Fibroblast of lung (primary cell): ENCODE measurements around the gene TET1. TPM values are rescaled to one million over a fixed set of nuclear protein-coding genes. Genes with fewer than 3 reads are reported as not detected.

ENCODE experiments used
- DNase-seq, 2 donors: peaks; one replicate each; pipeline versions ENCODE4 v3.0.0 to v3.0.0-alpha.2; 2010; ENCODE audit warnings: low read depth in 2 of 2
- H2AFZ ChIP-seq: 2 replicates; pipeline ENCODE4 v1.5.1; 2012; ENCODE audit warnings: low read length, control low read depth, inconsistent platforms
- H3K27ac ChIP-seq: 2 replicates; pipeline ENCODE4 v1.5.1; 2011; ENCODE audit warnings: low read length, control low read depth; ENCODE audit not compliant: insufficient read depth
- H3K27me3 ChIP-seq: 2 replicates; pipeline ENCODE4 v1.5.1; 2011; ENCODE audit warnings: mild to moderate bottlenecking, low read length; ENCODE audit not compliant: control insufficient read depth, insufficient read depth
- H3K36me3 ChIP-seq: 2 replicates; pipeline ENCODE4 v1.5.1; 2011; ENCODE audit warnings: low read length; ENCODE audit not compliant: control insufficient read depth, insufficient read depth
- H3K4me1 ChIP-seq: 2 replicates; pipeline ENCODE4 v1.5.1; 2011; ENCODE audit warnings: low read length; ENCODE audit not compliant: control insufficient read depth, insufficient read depth; ENCODE audit errors: extremely low read depth
- H3K4me2 ChIP-seq: 2 replicates; pipeline ENCODE4 v1.5.1; 2011; ENCODE audit warnings: low read length, control low read depth; ENCODE audit not compliant: insufficient read depth; ENCODE audit errors: extremely low read depth
- H3K4me3 ChIP-seq, 4 experiments: fragments of 200-600 bp in 1 of 4; sonication (generic) in 1 of 4; replicated peaks in 1 of 4; 2 replicates each; pipeline ENCODE4 v1.5.1; 2011 to 2016; ENCODE audit warnings: low read length in 4 of 4, low read depth in 3 of 4, mild to moderate bottlenecking in 3 of 4, control low read depth in 2 of 4, inconsistent platforms in 1 of 4, mixed read lengths in 1 of 4; ENCODE audit not compliant: insufficient read depth in 1 of 4; ENCODE audit errors: control extremely low read depth in 1 of 4
- H3K79me2 ChIP-seq: 2 replicates; pipeline ENCODE4 v1.5.1; 2012; ENCODE audit warnings: mild to moderate bottlenecking, low read length, inconsistent platforms; ENCODE audit not compliant: control insufficient read depth, insufficient read depth
- H3K9ac ChIP-seq: 2 replicates; pipeline ENCODE4 v1.5.1; 2011; ENCODE audit warnings: mild to moderate bottlenecking, low read length, control low read depth; ENCODE audit not compliant: insufficient read depth
- H3K9me3 ChIP-seq: 2 replicates; pipeline ENCODE4 v1.5.1; 2012; ENCODE audit warnings: low read depth, low read length; ENCODE audit not compliant: control insufficient read depth, insufficient read depth
- H4K20me1 ChIP-seq: 2 replicates; pipeline ENCODE4 v1.5.1; 2011; ENCODE audit warnings: low read length; ENCODE audit not compliant: control insufficient read depth, insufficient read depth; ENCODE audit errors: extremely low read depth
- EZH2 ChIP-seq: IDR thresholded peaks from 2 replicates; pipeline ENCODE4 v1.5.1; 2012; ENCODE audit warnings: low read length, control low read depth, mild to moderate bottlenecking; ENCODE audit errors: missing control alignments
- polyA plus RNA-seq, 2 donors: library from polyadenylated mRNA; depleted of rRNA in 1 of 2; stranded (reverse) in 1 of 2; unstranded in 1 of 2; fragments of >200 nt; gene quantifications; 2 replicates each; pipeline ENCODE4 v1.2.1, GENCODE V29; 2011 to 2012; ENCODE audit warnings: missing spikeins in 1 of 2
- total RNA-seq: library from RNA; depleted of rRNA; stranded (reverse); fragments of >200 nt; gene quantifications from 2 replicates; pipeline ENCODE4 v1.2.1, GENCODE V29; 2014
- TF ChIP-seq, protein P1 (sequence below), 2 donors: IDR thresholded peaks in 1 of 2; conservative IDR thresholded peaks in 1 of 2; 1 replicate in 1 of 2; 2 replicates in 1 of 2; pipeline ENCODE4 v1.5.1; 2011 to 2012; ENCODE audit warnings: low read length in 2 of 2, control low read depth in 1 of 2, inconsistent platforms in 1 of 2, low read depth in 1 of 2, mild to moderate bottlenecking in 1 of 2

TET1 gene
- total and polyA plus RNA-seq, 2 donors (not counting 1 experiment from before 2014, with no cell fraction given), result 3.3 to 4.7 TPM

DNA sequence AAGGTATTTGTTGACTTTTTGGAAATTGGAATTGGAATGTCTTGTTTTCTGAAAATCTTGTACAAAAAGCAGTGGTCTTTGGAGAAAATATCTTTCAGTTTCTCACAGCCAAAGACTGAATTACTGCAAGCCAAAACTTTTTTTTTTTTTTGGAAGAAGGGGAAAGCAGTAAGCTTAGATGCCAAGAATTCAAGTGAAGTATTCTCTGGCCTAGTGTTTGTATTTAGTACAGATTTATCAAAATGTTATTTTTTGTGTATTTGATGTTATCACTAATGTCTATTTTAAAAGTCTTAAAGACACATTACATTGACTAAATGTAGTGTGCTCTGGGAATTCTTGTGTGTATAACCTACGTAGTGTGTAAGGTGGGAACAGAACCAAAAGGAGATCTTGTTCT is 6.2 kb downstream of the TET1 start:
- no peaks in the 10 kb centered on the region for H3K4me1 ChIP-seq
- H2AFZ ChIP-seq, result no peak overlapping the region
- no peaks in the 10 kb centered on the region for H3K27me3 ChIP-seq
- no peaks in the 10 kb centered on the region for H4K20me1 ChIP-seq
- DNase-seq, result no peak
- no peaks in the 10 kb centered on the region for H3K9me3 ChIP-seq
- H3K36me3 ChIP-seq, result no peaks in the 10 kb centered on the region
- peaks cover 17% of the 10 kb centered on the region for H3K79me2 ChIP-seq
- H3K27ac ChIP-seq, result no peak overlapping the region
- H3K4me2 ChIP-seq, result no peak overlapping the region
- H3K9ac ChIP-seq, result no peak overlapping the region
- no peak overlapping the region for H3K4me3 ChIP-seq
- TF ChIP-seq, protein P1, sequence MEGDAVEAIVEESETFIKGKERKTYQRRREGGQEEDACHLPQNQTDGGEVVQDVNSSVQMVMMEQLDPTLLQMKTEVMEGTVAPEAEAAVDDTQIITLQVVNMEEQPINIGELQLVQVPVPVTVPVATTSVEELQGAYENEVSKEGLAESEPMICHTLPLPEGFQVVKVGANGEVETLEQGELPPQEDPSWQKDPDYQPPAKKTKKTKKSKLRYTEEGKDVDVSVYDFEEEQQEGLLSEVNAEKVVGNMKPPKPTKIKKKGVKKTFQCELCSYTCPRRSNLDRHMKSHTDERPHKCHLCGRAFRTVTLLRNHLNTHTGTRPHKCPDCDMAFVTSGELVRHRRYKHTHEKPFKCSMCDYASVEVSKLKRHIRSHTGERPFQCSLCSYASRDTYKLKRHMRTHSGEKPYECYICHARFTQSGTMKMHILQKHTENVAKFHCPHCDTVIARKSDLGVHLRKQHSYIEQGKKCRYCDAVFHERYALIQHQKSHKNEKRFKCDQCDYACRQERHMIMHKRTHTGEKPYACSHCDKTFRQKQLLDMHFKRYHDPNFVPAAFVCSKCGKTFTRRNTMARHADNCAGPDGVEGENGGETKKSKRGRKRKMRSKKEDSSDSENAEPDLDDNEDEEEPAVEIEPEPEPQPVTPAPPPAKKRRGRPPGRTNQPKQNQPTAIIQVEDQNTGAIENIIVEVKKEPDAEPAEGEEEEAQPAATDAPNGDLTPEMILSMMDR (conservative IDR thresholded peaks at IDR 0.05 in 1 of 2, IDR thresholded peaks at IDR 0.05 in 1 of 2; ENCODE audit: low read depth in 1 of 2, low read length in 2 of 2), result no peak
- no peak for TF ChIP-seq EZH2

DNA sequence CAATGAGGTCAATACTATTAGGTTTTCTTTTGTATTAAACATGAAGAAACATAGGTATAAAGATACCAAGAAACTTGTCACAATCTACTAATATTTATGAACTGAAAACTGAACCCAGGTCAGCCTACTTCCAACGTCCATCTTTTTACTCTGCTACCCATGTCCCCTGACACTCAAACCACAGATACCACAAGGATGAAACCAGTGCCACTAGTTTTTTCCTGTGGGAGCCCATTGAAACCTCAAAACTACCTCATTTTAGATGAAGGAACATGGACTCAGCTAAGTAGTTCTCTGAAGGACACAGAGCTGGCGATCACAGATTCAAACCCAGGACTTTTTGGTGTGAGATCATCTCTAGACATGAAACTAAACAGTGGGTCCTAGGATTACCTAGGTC is 6.8 kb downstream of the TET1 start:
- Histone ChIP-seq H3K79me2 (peaks cover 13% of the 10 kb centered on the region), H3K9me3 (no peaks in the 10 kb centered on the region), H2AFZ (no peak overlapping the region), H3K4me1 (peaks cover 4% of the 10 kb centered on the region), H3K36me3 (no peaks in the 10 kb centered on the region), H3K4me3 (no peak overlapping the region), H3K27me3 (no peaks in the 10 kb centered on the region), H4K20me1 (no peaks in the 10 kb centered on the region), H3K27ac (no peak overlapping the region), H3K9ac (no peak overlapping the region), H3K4me2 (no peak overlapping the region)
- TF ChIP-seq, protein P1 (conservative IDR thresholded peaks at IDR 0.05 in 1 of 2, IDR thresholded peaks at IDR 0.05 in 1 of 2; ENCODE audit: low read depth in 1 of 2, low read length in 2 of 2), result no peak
- no peak for TF ChIP-seq EZH2
- no peak for DNase-seq

DNA sequence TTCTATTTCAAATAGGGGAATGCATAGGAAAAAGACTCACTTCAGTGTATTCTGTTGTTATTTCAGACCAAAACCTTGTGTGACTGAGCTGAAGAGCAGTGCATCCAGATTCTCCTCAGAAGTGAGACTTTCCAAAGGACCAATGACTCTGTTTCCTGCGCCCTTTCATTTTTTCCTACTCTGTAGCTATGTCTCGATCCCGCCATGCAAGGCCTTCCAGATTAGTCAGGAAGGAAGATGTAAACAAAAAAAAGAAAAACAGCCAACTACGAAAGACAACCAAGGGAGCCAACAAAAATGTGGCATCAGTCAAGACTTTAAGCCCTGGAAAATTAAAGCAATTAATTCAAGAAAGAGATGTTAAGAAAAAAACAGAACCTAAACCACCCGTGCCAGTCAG is 12.0 kb downstream of the TET1 start:
- Histone ChIP-seq H3K9ac (no peak overlapping the region), H3K4me1 (peaks cover 6% of the 10 kb centered on the region), H3K4me2 (peak overlapping the region; percentile 45), H3K4me3 (no peak overlapping the region), H3K36me3 (peaks cover 3% of the 10 kb centered on the region), H4K20me1 (no peaks in the 10 kb centered on the region), H2AFZ (no peak overlapping the region), H3K27me3 (no peaks in the 10 kb centered on the region), H3K27ac (no peak overlapping the region), H3K79me2 (no peaks in the 10 kb centered on the region), H3K9me3 (no peaks in the 10 kb centered on the region)
- peak in 1 of 2 donors; percentile 37 for DNase-seq
- TF ChIP-seq, protein P1 (conservative IDR thresholded peaks at IDR 0.05 in 1 of 2, IDR thresholded peaks at IDR 0.05 in 1 of 2; ENCODE audit: low read depth in 1 of 2, low read length in 2 of 2), result no peak
- TF ChIP-seq EZH2, result no peak
